HepG2 (cell line): ENCODE data around the gene TEX35. TPM values are rescaled to one million over a fixed set of nuclear protein-coding genes. Genes with fewer than 3 reads are reported as not detected.

Source experiments
- ATAC-seq: fragments of 200-7000 bp; cut with Tn5 transposase; 3 replicates; pipeline ENCODE4 v1.9.1; 2020; ENCODE audit warnings: mild to moderate bottlenecking, moderate library complexity
- BruUV-seq: library from RNA; stranded (reverse); fragments of 400-500 nt; replicated peaks from 2 replicates; lab custom pipeline; 2021; lab: Mats Ljungman, UMichigan
- CTCF ChIA-PET: fragments of 300-600 bp; formaldehyde crosslinking; extraction: SDS; loops from one replicate; lab custom pipeline; 2021; ENCODE audit warnings: low total read pairs, inconsistent platforms, low intra/inter-chr PET ratio; lab: Yijun Ruan, JAX
- POLR2A ChIA-PET: fragments of 350-600 bp; sonication (Branson Sonifier 250); formaldehyde crosslinking; loops from one replicate; lab custom pipeline; 2020; ENCODE audit warnings: antibody characterized with exemption, inconsistent platforms; lab: Yijun Ruan, JAX
- DNase-seq: peaks from one replicate; pipeline ENCODE4 v3.0.0-alpha.2; 2015; ENCODE audit warnings: low spot score
- FAIRE-seq: peaks from 3 replicates; lab custom pipeline; 2011; peaks lifted over from hg19 to GRCh38; lab: Jason Lieb, UNC
- H2AFZ ChIP-seq: one replicate; pipeline ENCODE4 v1.6.1; 2011; ENCODE audit warnings: low read length, inconsistent platforms
- H3K27ac ChIP-seq: fragments of 300-600 bp; 3 replicates; pipeline ENCODE4 v1.8.0; 2011; ENCODE audit warnings: mixed run types, mild to moderate bottlenecking, mixed read lengths, low read length, inconsistent platforms; ENCODE audit not compliant: insufficient read depth; ENCODE audit errors: extremely low read length
- H3K27me3 ChIP-seq, 2 experiments: fragments of 200-600 bp in 1 of 2; 2 replicates in 1 of 2; 3 replicates in 1 of 2; pipeline versions ENCODE4 v1.6.0 to v1.8.0; 2011; ENCODE audit warnings: low read length in 2 of 2, mild to moderate bottlenecking in 2 of 2, moderate library complexity in 2 of 2, inconsistent platforms in 1 of 2; ENCODE audit not compliant: insufficient read depth in 2 of 2, control insufficient read depth in 1 of 2
- H3K36me3 ChIP-seq, 2 experiments: fragments of 200-600 bp in 1 of 2; replicated peaks in 1 of 2; 2 replicates in 1 of 2; 3 replicates in 1 of 2; pipeline versions ENCODE4 v1.5.1 to v1.8.0; 2011; ENCODE audit warnings: low read length in 2 of 2, inconsistent platforms in 1 of 2; ENCODE audit not compliant: insufficient read depth in 2 of 2, control insufficient read depth in 1 of 2
- H3K4me1 ChIP-seq: 2 replicates; pipeline ENCODE4 v1.5.1; 2012; ENCODE audit warnings: low read length, inconsistent platforms; ENCODE audit not compliant: insufficient read depth
- H3K4me2 ChIP-seq: 2 replicates; pipeline ENCODE4 v1.6.0; 2011; ENCODE audit warnings: low read depth, low read length, inconsistent platforms
- H3K4me3 ChIP-seq, 3 experiments: fragments of 200-600 bp in 1 of 3; sonication (generic), shearing (Covaris generic) in 1 of 3; replicated peaks in 1 of 3; 2 replicates each; pipeline ENCODE4 v1.5.1; 2011 to 2016; ENCODE audit warnings: low read length in 3 of 3, inconsistent platforms in 2 of 3, low read depth in 2 of 3, mild to moderate bottlenecking in 2 of 3, control low read depth in 1 of 3, mixed read lengths in 1 of 3; ENCODE audit not compliant: insufficient read depth in 1 of 3
- H3K79me2 ChIP-seq: one replicate; pipeline ENCODE4 v1.6.1; 2011; ENCODE audit warnings: low read length, inconsistent platforms; ENCODE audit not compliant: insufficient read depth
- H3K9ac ChIP-seq: 2 replicates; pipeline ENCODE4 v1.6.0; 2011; ENCODE audit warnings: mild to moderate bottlenecking, low read depth, low read length, inconsistent platforms; ENCODE audit not compliant: insufficient read depth
- H3K9me3 ChIP-seq: 2 replicates; pipeline ENCODE4 v1.5.1; 2012; ENCODE audit warnings: mild to moderate bottlenecking, low read length
- H4K20me1 ChIP-seq: 2 replicates; pipeline ENCODE4 v1.6.0; 2011; ENCODE audit warnings: inconsistent platforms, mild to moderate bottlenecking, low read length, moderate library complexity; ENCODE audit not compliant: insufficient read depth
- BCLAF1 ChIP-seq: fragments of 450-650 bp; IDR thresholded peaks from 2 replicates; pipeline ENCODE4 v1.6.1; 2017; ENCODE audit warnings: mild to moderate bottlenecking
- DMTF1 ChIP-seq: sonication (generic); formaldehyde crosslinking; IDR thresholded peaks from 2 replicates; pipeline ENCODE4 v1.4.0; 2020; ENCODE audit warnings: mild to moderate bottlenecking, missing genetic modification reagents
- ISL2 ChIP-seq: sonication (generic); formaldehyde crosslinking; IDR thresholded peaks from 2 replicates; pipeline ENCODE4 v1.5.0; 2020; ENCODE audit warnings: missing genetic modification reagents
- MIER3 ChIP-seq: IDR thresholded peaks from 2 replicates; pipeline ENCODE4 v1.6.1; 2016; ENCODE audit warnings: missing compliant biosample characterization, borderline replicate concordance
- MLLT10 ChIP-seq: sonication (generic); formaldehyde crosslinking; IDR thresholded peaks from 2 replicates; pipeline ENCODE4 v1.4.0; 2020; ENCODE audit warnings: missing genetic modification reagents
- REL ChIP-seq: sonication (generic); formaldehyde crosslinking; conservative IDR thresholded peaks from 2 replicates; pipeline ENCODE4 v1.8.0; 2022; ENCODE audit warnings: mild to moderate bottlenecking, missing genetic modification reagents, moderate library complexity
- REXO4 ChIP-seq: sonication (generic); formaldehyde crosslinking; IDR thresholded peaks from 2 replicates; pipeline ENCODE4 v1.8.0; 2022; ENCODE audit warnings: missing genetic modification reagents, mild to moderate bottlenecking, borderline replicate concordance
- RXRA ChIP-seq: sonication (generic); formaldehyde crosslinking; IDR thresholded peaks from 2 replicates; pipeline ENCODE4 v1.5.1; 2020; ENCODE audit warnings: missing genetic modification reagents
- SNAI1 ChIP-seq: sonication (generic); formaldehyde crosslinking; IDR thresholded peaks from 2 replicates; pipeline ENCODE4 v1.5.0; 2020; ENCODE audit warnings: mild to moderate bottlenecking, missing genetic modification reagents, borderline replicate concordance
- ZNF136 ChIP-seq: sonication (generic); formaldehyde crosslinking; IDR thresholded peaks from 2 replicates; pipeline ENCODE4 v1.8.1; 2022; ENCODE audit warnings: low read depth, mild to moderate bottlenecking, moderate library complexity, missing genetic modification reagents
- ZNF619 ChIP-seq: sonication (generic); formaldehyde crosslinking; IDR thresholded peaks from 2 replicates; pipeline ENCODE4 v1.4.0; 2020; ENCODE audit warnings: mild to moderate bottlenecking, missing genetic modification reagents
- ZNF713 ChIP-seq: sonication (generic); formaldehyde crosslinking; IDR thresholded peaks from 2 replicates; pipeline ENCODE4 v1.4.0; 2020; ENCODE audit warnings: mild to moderate bottlenecking, missing genetic modification reagents
- WGBS: methylation state at CpG from one replicate; pipeline ENCODE4 v1.1.6; 2017; ENCODE audit warnings: low lambda C conversion rate; 5-methylcytosine and 5-hydroxymethylcytosine counted together
- in situ Hi-C: cut with HindIII; loops from 2 replicates; pipeline ENCODE4 v1.10.0; 2017; ENCODE audit warnings: low pct_unique_long_range_greater_than_20kb; ENCODE audit not compliant: extremely low pct_ligation_motif_present
- intact Hi-C: fragments of 100-400 bp; cut with micrococcal nuclease; formaldehyde crosslinking; loops from one replicate; pipeline ENCODE4 v1.10.0; 2022; ENCODE audit not compliant: unreplicated experiment
- polyA plus RNA-seq, 8 experiments: library from polyadenylated mRNA; depleted of rRNA in 3 of 8; stranded (reverse) in 7 of 8; unstranded in 1 of 8; fragments of >200 nt; fragmentation: Illumina TruSeq in 4 of 8; extraction: Trizol in 4 of 8; gene quantifications; 2 replicates each; pipeline versions ENCODE4 v1.2.1 to v1.2.3, GENCODE V29; 2011 to 2016; ENCODE audit warnings: low read depth in 4 of 8, missing spikeins in 1 of 8, mixed read lengths in 1 of 8; ENCODE audit not compliant: insufficient read depth in 1 of 8
- total RNA-seq, 5 experiments: library from RNA; depleted of rRNA; stranded (reverse); fragments of >200 nt; fragmentation: Illumina TruSeq; extraction: Trizol; gene quantifications; 2 replicates each; pipeline ENCODE4 v1.2.3, GENCODE V29; 2016; ENCODE audit warnings: low read depth in 1 of 5
- TF ChIP-seq, protein P1 (sequence below): IDR thresholded peaks from 2 replicates; pipeline ENCODE4 v1.6.1; 2018; ENCODE audit warnings: missing genetic modification reagents, mild to moderate bottlenecking, missing compliant biosample characterization

TEX35 gene
- total and polyA plus RNA-seq, 2 of the 13 experiments (the other 11 are each of a cell fraction or from before 2014, with no cell fraction given) = not detected

GRCh38 chr1:178488393-178488792, 24.5 kb upstream of the TEX35 start:
- in situ Hi-C loops = no loop called here

More at GRCh38 chr1:178488393-178488792, 24.5 kb upstream of the TEX35 start:
- no peak overlapping the region for H2AFZ ChIP-seq
- ATAC-seq (no peak), DNase-seq (no peak)
- H4K20me1 ChIP-seq = no peaks in the 10 kb centered on the region
- CTCF ChIA-PET = no interaction called here
- peaks cover 4 to 27% of the 10 kb centered on the region in 2 experiments; a peak in 4 of 5 replicates for H3K27me3 ChIP-seq
- WGBS = 66% methylated on average over 4 of the region's 4 CpGs
- no TSS peak for BruUV-seq
- no peaks in the 10 kb centered on the region for H3K79me2 ChIP-seq
- no peak overlapping the region for H3K4me3 ChIP-seq
- H3K4me2 ChIP-seq = no peak overlapping the region
- no peak overlapping the region for H3K9ac ChIP-seq
- intact Hi-C loops = no loop called here
- TF ChIP-seq, protein P1, sequence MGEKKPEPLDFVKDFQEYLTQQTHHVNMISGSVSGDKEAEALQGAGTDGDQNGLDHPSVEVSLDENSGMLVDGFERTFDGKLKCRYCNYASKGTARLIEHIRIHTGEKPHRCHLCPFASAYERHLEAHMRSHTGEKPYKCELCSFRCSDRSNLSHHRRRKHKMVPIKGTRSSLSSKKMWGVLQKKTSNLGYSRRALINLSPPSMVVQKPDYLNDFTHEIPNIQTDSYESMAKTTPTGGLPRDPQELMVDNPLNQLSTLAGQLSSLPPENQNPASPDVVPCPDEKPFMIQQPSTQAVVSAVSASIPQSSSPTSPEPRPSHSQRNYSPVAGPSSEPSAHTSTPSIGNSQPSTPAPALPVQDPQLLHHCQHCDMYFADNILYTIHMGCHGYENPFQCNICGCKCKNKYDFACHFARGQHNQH (CRISPR knock-in tag) = no peak
- TF ChIP-seq DMTF1 (CRISPR knock-in tag) = no peak
- no peak for TF ChIP-seq RXRA (CRISPR knock-in tag)
- no peak for TF ChIP-seq ZNF619
- TF ChIP-seq MIER3 (CRISPR knock-in tag) = no peak
- no peak for TF ChIP-seq SNAI1
- no peak for TF ChIP-seq ZNF136
- TF ChIP-seq MLLT10 (CRISPR knock-in tag) = no peak
- no peak for TF ChIP-seq ISL2 (CRISPR knock-in tag)
- no peak for TF ChIP-seq REL (CRISPR knock-in tag)
- TF ChIP-seq REXO4 (CRISPR knock-in tag) = no peak
- no peak for TF ChIP-seq BCLAF1
- TF ChIP-seq ZNF713 (CRISPR knock-in tag) = no peak
- TF ChIP-seq, all 625 proteins: peak for 0
- Histone ChIP-seq H3K9me3 (no peaks in the 10 kb centered on the region), H3K36me3 (no peaks in the 10 kb centered on the region), H3K27ac (no peak overlapping the region), H3K4me1 (peaks cover 13% of the 10 kb centered on the region)
- POLR2A ChIA-PET = no interaction called here
- FAIRE-seq = no peak
